Measurements from ENCODE around the gene HOXC12.
A peak's percentile ranks its signal among the peaks of the same experiment; 100 is the strongest.

GRCh38 chr12:54000116-54001114 is 45.7 kb downstream of the HOXC12 start, which contains the start of gene HOXC9:
- TF ChIP-seq REST (IDR thresholded peaks at IDR 0.05; ENCODE audit: low read depth) (no peak), TAF1 (IDR thresholded peaks at IDR 0.05; ENCODE audit: low read depth) (peak; percentile 21; the same call in 1 of the 2 replicates), RAD21 (IDR thresholded peaks at IDR 0.05; ENCODE audit: low read depth) (no peak), MAX (IDR thresholded peaks at IDR 0.05) (peak; percentile 74), NFIC (IDR thresholded peaks at IDR 0.05) (no peak), CREB1 (IDR thresholded peaks at IDR 0.05; ENCODE audit: low read depth) (no peak), EGR1 (IDR thresholded peaks at IDR 0.05) (no peak), FOXM1 (IDR thresholded peaks at IDR 0.05; ENCODE audit: borderline replicate concordance, low read depth) (no peak), EP300 (IDR thresholded peaks at IDR 0.05; ENCODE audit: borderline replicate concordance) (no peak), TEAD4 (IDR thresholded peaks at IDR 0.05) (no peak), YY1 (IDR thresholded peaks at IDR 0.05; ENCODE audit: low read depth) (0 out of 2 replicates have a peak, but pooled peaks have one; percentile 15), CEBPB (IDR thresholded peaks at IDR 0.05) (no peak), ZBTB7A (IDR thresholded peaks at IDR 0.05; ENCODE audit: low read depth) (no peak)
